ENCODE results near the gene PRR19.

PRR19 gene

GRCh38 chr19:42281827-42282762 lies 19.8 kb upstream of the PRR19 start:
- H3K27me3 ChIP-seq (ENCODE audit: insufficient read depth, poor library complexity, severe bottlenecking): no peaks in the 10 kb centered on the region
- no peak overlapping the region for H3K27ac ChIP-seq (replicated peaks)
- peak in 1 of 2 experiments; percentile 1 for DNase-seq (ENCODE audit: low read depth in 1 of 2, low spot score in 1 of 2)
- H3K4me3 ChIP-seq (replicated peaks; ENCODE audit: insufficient read depth, low read length): no peak overlapping the region
- no peak for TF ChIP-seq SPI1 (IDR thresholded peaks at IDR 0.05; ENCODE audit: borderline replicate concordance, low read depth)
- no peak for TF ChIP-seq REST (IDR thresholded peaks at IDR 0.05; ENCODE audit: insufficient replicate concordance, low read depth)
- TF ChIP-seq POLR2AphosphoS5 (IDR thresholded peaks at IDR 0.05; ENCODE audit: low read depth): no peak
- TF ChIP-seq GABPA (IDR thresholded peaks at IDR 0.05; ENCODE audit: low read depth): no peak
- no peak for TF ChIP-seq CTCF (IDR thresholded peaks at IDR 0.05; ENCODE audit: insufficient read depth, low read length)

DNA sequence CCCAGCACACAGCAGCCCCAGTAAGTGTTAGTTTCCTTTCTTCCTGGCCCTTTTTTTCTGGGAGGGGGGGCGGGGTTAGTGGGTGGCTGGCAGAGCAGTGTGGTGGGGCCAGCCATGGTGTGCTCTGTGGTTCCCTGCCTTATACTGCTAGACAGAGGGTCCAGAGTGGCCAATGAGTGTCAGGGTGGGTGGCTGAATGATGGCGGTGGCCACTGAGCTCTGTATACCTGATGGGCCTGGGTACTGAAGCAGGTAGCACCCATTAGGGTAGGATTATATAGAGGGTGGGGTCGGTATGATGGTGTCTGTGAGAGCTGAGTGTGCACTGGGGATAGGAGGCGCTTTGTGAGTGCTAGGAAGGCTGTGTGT lies 19.1 kb upstream of the PRR19 start:
- DNase-seq (ENCODE audit: low read depth in 1 of 2, low spot score in 1 of 2): no peak
- TF ChIP-seq CTCF (IDR thresholded peaks at IDR 0.05; ENCODE audit: insufficient read depth, low read length): no peak
- no peak for TF ChIP-seq POLR2AphosphoS5 (IDR thresholded peaks at IDR 0.05; ENCODE audit: low read depth)
- TF ChIP-seq GABPA (IDR thresholded peaks at IDR 0.05; ENCODE audit: low read depth): no peak
- TF ChIP-seq SPI1 (IDR thresholded peaks at IDR 0.05; ENCODE audit: borderline replicate concordance, low read depth): no peak
- no peaks in the 10 kb centered on the region for H3K27me3 ChIP-seq (ENCODE audit: insufficient read depth, poor library complexity, severe bottlenecking)
- H3K4me3 ChIP-seq (replicated peaks; ENCODE audit: insufficient read depth, low read length): no peak overlapping the region
- no peak overlapping the region for H3K27ac ChIP-seq (replicated peaks)

DNA sequence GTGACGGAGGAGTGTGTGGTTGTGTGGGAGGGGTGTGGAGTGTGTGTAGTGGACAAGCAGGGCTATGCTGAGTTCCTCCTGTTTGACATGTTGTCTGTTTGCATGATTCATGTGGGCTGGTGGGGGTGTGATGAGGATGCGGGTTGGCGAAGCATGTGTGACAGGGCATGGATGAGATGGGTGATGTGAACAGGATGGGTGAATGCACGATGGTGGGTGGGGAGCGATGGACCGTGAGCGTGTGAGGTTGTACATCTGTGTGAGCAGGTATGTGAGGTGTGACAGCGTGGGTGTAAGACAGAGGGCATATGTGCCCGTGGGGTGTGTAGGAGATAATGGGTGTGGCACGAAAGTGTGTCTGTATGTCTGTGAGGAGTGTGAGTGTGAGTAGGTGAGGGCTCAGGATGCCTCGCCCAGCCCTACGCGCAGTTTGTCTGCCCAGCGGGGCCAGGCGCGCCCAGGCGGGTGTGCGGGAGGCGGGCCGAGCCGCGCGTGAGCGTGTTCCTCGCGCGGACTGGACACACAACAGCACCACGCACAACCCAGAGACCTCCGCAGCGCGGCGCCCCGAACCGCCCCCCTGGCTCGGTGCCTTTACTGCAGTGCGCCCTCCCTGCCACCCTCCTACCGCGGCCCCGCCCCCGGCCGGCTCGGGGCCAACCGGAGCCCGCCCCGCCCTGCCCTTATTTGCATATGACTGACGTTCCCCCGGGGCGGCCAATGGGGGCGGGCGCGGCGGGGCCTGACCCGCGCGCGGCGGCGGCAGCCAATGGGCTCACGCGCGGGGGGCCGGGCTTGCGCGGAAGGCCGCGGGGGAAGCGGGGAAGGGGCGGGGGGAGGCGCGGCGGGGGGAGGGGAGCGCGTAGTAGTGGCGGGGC lies 18.5 kb upstream of the PRR19 start:
- peak; percentile 82 to 93 for DNase-seq (ENCODE audit: low read depth in 1 of 2, low spot score in 1 of 2)
- H3K4me3 ChIP-seq (replicated peaks; ENCODE audit: insufficient read depth, low read length): peak overlapping the region; percentile 52
- no peaks in the 10 kb centered on the region for H3K27me3 ChIP-seq (ENCODE audit: insufficient read depth, poor library complexity, severe bottlenecking)
- peak overlapping the region; percentile 38; the same call in 1 of the 2 replicates for H3K27ac ChIP-seq (replicated peaks)
- no peak for TF ChIP-seq GABPA (IDR thresholded peaks at IDR 0.05; ENCODE audit: low read depth)
- TF ChIP-seq CTCF (IDR thresholded peaks at IDR 0.05; ENCODE audit: insufficient read depth, low read length): no peak
- TF ChIP-seq POLR2AphosphoS5 (IDR thresholded peaks at IDR 0.05; ENCODE audit: low read depth): no peak

DNA sequence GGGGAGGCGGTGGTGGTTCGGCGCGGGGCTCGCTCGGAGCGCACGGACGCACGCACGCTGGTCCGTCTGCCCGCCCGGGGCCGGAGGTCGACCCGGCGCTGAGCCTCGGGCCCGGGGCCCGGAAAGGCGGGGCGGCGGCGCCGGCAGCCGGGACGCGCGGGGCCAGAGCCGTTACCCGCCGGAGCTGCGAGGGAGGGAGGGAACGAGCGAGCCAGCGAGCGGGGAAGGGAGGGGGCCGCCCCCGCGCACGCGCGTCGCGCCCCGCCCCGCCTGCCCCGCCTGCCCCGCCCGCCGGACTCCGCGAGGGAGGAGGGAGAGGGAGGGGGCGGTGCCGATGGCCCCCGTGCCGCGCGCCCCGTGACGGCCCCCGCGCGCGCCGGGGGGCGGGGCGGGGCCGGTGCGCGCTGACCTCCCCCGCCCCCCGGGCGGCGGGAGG lies 17.8 kb upstream of the PRR19 start:
- TF ChIP-seq GABPA (IDR thresholded peaks at IDR 0.05; ENCODE audit: low read depth): no peak
- TF ChIP-seq REST (IDR thresholded peaks at IDR 0.05; ENCODE audit: insufficient replicate concordance, low read depth): no peak
- no peak for TF ChIP-seq SPI1 (IDR thresholded peaks at IDR 0.05; ENCODE audit: borderline replicate concordance, low read depth)
- TF ChIP-seq POLR2AphosphoS5 (IDR thresholded peaks at IDR 0.05; ENCODE audit: low read depth): no peak
- TF ChIP-seq CTCF (IDR thresholded peaks at IDR 0.05; ENCODE audit: insufficient read depth, low read length): no peak
- DNase-seq (ENCODE audit: low read depth in 1 of 2, low spot score in 1 of 2): peak in 1 of 2 experiments; percentile 64
- Histone ChIP-seq H3K27ac (replicated peaks) (no peak overlapping the region), H3K4me3 (replicated peaks; ENCODE audit: insufficient read depth, low read length) (no peak overlapping the region; the same call in 1 of the 2 replicates), H3K27me3 (ENCODE audit: insufficient read depth, poor library complexity, severe bottlenecking) (no peaks in the 10 kb centered on the region)

Data from HL-60 (cell line).